BJ (cell line): ENCODE data around the gene NAGLU. TPM values are rescaled to one million over a fixed set of nuclear protein-coding genes. Genes with fewer than 3 reads are reported as not detected.
A peak's percentile ranks its signal among the peaks of the same experiment; 100 is the strongest.

Source experiments
- CTCF ChIA-PET: fragments of 350-600 bp; formaldehyde crosslinking; extraction: SDS; loops from one replicate; lab custom pipeline; 2021; ENCODE audit warnings: antibody characterized with exemption, inconsistent platforms; lab: Yijun Ruan, JAX
- POLR2A ChIA-PET: fragments of 300-600 bp; sonication (Branson Sonifier 250); formaldehyde crosslinking; extraction: SDS; loops from one replicate; lab custom pipeline; 2021; ENCODE audit warnings: antibody characterized with exemption; lab: Charles Lee
- DNase-seq: peaks from one replicate; pipeline ENCODE4 v3.0.0-alpha.2; 2011; ENCODE audit warnings: low read depth
- H3K27me3 ChIP-seq: 2 replicates; pipeline ENCODE4 v1.6.0; 2011; ENCODE audit warnings: low read length; ENCODE audit not compliant: control insufficient read depth, insufficient read depth
- H3K36me3 ChIP-seq: 2 replicates; pipeline ENCODE4 v1.5.1; 2011; ENCODE audit warnings: low read length; ENCODE audit not compliant: control insufficient read depth, insufficient read depth
- H3K4me3 ChIP-seq: 2 replicates; pipeline ENCODE4 v1.5.1; 2011; ENCODE audit warnings: low read depth, mild to moderate bottlenecking, control low read depth, low read length
- polyA plus RNA-seq: library from polyadenylated mRNA; depleted of rRNA; stranded (reverse); fragments of >200 nt; gene quantifications from 2 replicates; pipeline ENCODE4 v1.2.3, GENCODE V29; 2011
- TF ChIP-seq, protein P1 (sequence below): IDR thresholded peaks from 2 replicates; pipeline ENCODE4 v1.5.1; 2011; ENCODE audit warnings: low read depth, mild to moderate bottlenecking, control low read depth, inconsistent platforms, low read length, moderate library complexity; ENCODE audit not compliant: insufficient read depth

Gene NAGLU
- polyA plus RNA-seq, 1 experiment = 45.3 TPM

GRCh38 chr17:42574463-42574862 lies 38.4 kb downstream of the NAGLU start:
- ChIA-PET CTCF (interaction anchor here (1.6 kb wide), 2 partner anchors 106 to 189 kb away, joined by 3 read pairs; no protein-coding TSS in a partner anchor), POLR2A (no interaction called here)
- Histone ChIP-seq H3K4me3 (no peak overlapping the region), H3K36me3 (peaks cover 22% of the 10 kb centered on the region), H3K27me3 (no peaks in the 10 kb centered on the region)
- DNase-seq = no peak
- TF ChIP-seq, protein P1, sequence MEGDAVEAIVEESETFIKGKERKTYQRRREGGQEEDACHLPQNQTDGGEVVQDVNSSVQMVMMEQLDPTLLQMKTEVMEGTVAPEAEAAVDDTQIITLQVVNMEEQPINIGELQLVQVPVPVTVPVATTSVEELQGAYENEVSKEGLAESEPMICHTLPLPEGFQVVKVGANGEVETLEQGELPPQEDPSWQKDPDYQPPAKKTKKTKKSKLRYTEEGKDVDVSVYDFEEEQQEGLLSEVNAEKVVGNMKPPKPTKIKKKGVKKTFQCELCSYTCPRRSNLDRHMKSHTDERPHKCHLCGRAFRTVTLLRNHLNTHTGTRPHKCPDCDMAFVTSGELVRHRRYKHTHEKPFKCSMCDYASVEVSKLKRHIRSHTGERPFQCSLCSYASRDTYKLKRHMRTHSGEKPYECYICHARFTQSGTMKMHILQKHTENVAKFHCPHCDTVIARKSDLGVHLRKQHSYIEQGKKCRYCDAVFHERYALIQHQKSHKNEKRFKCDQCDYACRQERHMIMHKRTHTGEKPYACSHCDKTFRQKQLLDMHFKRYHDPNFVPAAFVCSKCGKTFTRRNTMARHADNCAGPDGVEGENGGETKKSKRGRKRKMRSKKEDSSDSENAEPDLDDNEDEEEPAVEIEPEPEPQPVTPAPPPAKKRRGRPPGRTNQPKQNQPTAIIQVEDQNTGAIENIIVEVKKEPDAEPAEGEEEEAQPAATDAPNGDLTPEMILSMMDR = no peak

GRCh38 chr17:42577140-42577531 lies 41.1 kb downstream of the NAGLU start:
- DNase-seq = no peak
- peaks cover 18% of the 10 kb centered on the region for H3K36me3 ChIP-seq
- H3K4me3 ChIP-seq = peak overlapping the region; percentile 46
- no peaks in the 10 kb centered on the region for H3K27me3 ChIP-seq
- TF ChIP-seq, protein P1 = no peak
- ChIA-PET CTCF (interaction anchor here (0.6 to 3.7 kb wide), 20 partner anchors 9 to 1043 kb away, joined by 3 to 56 read pairs (median 7); partner anchors contain the start of genes CCR10, CNTNAP1, PLEKHH3 and RAMP2), POLR2A (no interaction called here)

DNA sequence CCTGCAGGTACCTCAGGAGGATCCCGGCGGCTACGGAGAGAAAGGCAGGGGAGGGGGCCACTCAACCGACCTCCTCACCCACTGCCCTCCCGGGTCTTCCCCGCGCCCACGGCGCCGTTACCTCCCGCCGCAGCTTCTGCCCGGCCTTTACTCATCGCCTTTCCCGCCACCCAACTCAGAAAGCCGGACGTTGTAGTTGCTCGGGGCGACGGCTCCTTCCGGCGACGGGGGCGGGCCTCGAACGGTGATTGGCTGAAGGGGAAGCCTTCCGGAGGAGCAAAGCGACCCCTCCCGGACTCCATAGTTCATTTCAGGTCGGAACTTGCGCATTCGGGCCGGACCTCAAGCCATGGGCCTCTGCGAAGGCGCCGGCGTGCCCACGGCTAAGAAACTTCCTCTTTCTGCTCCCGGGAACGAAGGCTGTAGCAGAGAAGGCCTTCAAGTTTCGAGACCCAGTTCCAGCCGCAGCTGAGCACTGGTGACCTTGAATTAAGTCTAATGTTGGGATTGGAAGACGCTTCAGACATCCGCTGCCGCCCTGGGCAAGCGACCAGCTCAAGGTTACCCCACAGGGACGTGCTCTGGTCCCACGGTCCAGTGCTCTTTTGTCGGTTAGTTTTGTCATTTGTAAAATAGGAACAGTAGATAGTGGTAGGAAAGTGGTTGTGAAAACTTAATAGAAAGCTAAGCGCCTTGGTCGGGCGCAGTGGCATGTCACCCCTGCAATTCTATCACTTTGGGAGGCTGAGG lies 41.7 kb downstream of the NAGLU start, which contains the start of gene PSMC3IP:
Gene PSMC3IP (minus strand): TSS at position 198 of the 750 bp plus-strand sequence. CDS start 43 bp downstream, at position 155.
- DNase-seq = peak; percentile 79
- peak within 1 kb of the TSS; percentile 46 for H3K4me3 ChIP-seq
- TF ChIP-seq, protein P1 = peak; percentile 49
- H3K36me3 ChIP-seq = peaks cover 22% of the 10 kb centered on the region
- ChIA-PET CTCF (interaction anchor here (0.7 to 3.7 kb wide), 36 partner anchors 8 to 351 kb away, joined by 3 to 56 read pairs (median 4); partner anchors contain the start of genes BECN1, CCR10, CNTNAP1 and HSD17B1), POLR2A (interaction anchor here (0.5 to 0.7 kb wide), 2 partner anchors 58 to 202 kb away, joined by 4 to 5 read pairs; partner anchors contain the start of gene WNK4)
- H3K27me3 ChIP-seq = no peaks in the 10 kb centered on the region

- TF ChIP-seq, protein P1 = peak; percentile 76
- CTCF ChIA-PET = interaction anchor here (0.7 to 3.7 kb wide), 36 partner anchors 9 to 350 kb away, joined by 3 to 56 read pairs (median 4); partner anchors contain the start of genes BECN1, CCR10, CNTNAP1 and HSD17B1
- POLR2A ChIA-PET = interaction anchor here (0.5 to 0.7 kb wide), 3 partner anchors 59 to 202 kb away, joined by 3 to 5 read pairs (median 4); partner anchors contain the start of gene WNK4
- no peak for DNase-seq
- Histone ChIP-seq H3K4me3 (peak overlapping the region; percentile 46), H3K36me3 (peaks cover 20% of the 10 kb centered on the region), H3K27me3 (no peaks in the 10 kb centered on the region)
Observed at GRCh38 chr17:42578282-42578869, 42.3 kb downstream of the NAGLU start.
